GM21825 (cell line): Measurements from ENCODE around the gene GCNA.

Experiments used
- ATAC-seq: cut with Tn5 transposase; IDR thresholded peaks from one replicate; pipeline ENCODE4 v1.9.1; 2021; ENCODE audit warnings: mild to moderate bottlenecking, moderate library complexity; ENCODE audit not compliant: unreplicated experiment

The GCNA gene, protein sequence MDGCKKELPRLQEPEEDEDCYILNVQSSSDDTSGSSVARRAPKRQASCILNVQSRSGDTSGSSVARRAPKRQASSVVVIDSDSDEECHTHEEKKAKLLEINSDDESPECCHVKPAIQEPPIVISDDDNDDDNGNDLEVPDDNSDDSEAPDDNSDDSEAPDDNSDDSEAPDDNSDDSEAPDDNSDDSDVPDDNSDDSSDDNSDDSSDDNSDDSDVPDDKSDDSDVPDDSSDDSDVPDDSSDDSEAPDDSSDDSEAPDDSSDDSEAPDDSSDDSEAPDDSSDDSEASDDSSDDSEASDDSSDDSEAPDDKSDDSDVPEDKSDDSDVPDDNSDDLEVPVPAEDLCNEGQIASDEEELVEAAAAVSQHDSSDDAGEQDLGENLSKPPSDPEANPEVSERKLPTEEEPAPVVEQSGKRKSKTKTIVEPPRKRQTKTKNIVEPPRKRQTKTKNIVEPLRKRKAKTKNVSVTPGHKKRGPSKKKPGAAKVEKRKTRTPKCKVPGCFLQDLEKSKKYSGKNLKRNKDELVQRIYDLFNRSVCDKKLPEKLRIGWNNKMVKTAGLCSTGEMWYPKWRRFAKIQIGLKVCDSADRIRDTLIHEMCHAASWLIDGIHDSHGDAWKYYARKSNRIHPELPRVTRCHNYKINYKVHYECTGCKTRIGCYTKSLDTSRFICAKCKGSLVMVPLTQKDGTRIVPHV

DNA sequence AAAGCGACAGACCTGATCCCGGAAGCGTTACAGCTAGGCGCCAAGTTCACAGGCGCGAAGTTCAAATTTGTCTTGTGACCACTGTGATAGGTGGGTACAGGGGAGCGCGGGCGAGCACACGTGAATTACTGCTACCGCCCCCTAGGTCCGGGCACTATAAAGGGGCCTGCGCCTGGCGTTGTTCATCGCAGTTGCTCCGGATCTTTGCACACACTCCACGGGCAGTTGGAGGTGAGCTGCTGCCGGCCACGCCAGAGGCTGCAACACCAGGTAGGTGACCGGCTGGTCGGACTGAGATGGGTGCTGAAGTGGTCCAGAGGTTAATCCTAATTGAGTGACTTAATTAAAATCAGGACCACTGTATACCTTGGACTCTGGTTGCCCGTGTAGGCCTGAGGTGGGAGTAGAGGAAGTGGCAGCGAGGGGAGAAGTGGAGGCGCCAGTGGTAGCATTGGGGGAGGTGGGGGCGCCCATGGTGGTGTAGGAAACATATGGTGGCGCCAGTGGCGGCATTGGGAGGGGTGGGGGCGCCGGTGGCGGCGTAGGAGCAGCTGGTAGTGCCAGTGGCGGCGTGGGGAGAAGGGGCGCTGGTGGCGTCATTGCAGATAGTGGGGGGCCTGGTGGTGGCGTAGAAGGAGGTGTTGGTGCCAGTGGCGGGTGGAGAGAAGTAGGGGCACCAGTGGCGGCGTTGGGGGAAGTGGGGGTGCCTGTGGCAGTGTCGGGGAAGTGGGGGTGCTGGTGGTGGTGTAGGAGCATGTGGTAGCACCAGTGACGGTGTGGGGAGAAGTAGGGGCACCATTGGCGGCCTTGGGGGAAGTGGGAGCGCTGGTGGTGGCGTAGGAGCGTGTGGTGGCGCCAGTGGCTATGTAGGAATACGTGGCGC lies at the start of gene GCNA:
TSS of gene GCNA (plus strand) at position 185 of the 883 bp plus-strand sequence. CDS start 2,385 bp downstream, outside the sequence.
- ATAC-seq: no peak

DNA sequence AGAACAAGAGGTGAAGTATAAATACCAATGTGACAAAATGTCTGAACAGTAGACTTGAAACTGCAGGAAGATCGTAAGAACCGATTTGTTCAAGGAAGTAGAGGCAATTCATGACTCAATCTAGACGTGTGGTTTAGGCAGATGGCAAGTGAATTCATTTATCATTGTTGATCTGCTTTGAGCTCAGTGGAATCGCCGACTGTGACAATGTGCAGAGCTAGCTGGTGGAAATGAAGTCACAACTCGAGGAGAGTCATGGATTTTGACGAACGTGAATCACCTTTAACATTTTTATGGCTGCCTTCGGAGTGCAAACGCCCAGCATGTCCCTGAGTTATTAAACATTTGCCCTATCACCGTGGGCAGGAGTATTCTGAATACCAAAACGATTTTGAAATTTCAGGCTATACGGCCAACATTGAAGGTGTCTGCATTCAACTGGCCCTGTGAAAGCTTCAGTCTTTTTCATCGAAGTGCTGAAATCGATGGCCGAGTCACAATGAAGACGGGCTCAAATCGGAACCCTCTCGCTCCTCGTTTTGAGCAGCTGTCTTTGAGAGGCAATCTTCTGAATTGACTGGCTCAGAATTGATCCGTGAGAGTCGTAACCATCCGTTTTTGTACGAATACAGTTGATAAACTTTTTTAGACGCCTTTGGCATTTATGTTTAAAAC lies 46.0 kb upstream of the GCNA start:
- ATAC-seq: peak; percentile 15

DNA sequence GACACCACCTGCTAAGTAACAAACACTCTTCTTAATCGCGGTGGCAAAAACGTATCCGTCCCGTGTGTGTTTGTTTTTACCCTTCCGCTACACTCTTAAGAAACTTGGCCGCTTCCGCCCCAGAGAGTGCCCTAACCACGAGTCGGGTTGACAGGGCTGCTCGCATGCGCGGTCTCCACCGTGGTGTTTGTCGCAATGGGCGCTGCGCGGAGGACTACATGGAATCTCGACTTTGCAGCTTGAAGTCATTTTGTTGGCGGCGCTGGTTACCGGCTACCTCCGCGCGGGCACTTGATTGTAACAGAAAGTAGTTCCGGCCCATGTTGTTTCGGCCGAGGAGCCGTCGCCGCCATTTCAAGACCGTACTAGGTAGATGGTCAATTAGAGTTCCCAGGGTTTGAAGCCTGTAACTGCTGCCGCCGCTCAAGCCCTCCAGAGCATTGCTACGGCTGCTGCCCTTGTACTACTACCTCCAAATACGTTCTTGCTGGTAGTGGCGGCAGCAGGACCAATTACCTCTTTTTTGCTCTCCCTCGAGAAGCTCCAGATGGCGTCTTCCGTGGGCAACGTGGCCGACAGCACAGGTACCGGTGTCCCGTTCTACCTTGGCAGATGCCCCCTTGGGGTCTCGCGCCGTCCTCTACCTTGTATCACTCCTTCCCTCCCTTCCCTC lies 45.3 kb upstream of the GCNA start, which contains the start of gene OGT:
TSS of gene OGT (plus strand) at position 352 of the 673 bp plus-strand sequence. CDS start at position 548, 196 bp downstream.
- ATAC-seq: peak; percentile 78

DNA sequence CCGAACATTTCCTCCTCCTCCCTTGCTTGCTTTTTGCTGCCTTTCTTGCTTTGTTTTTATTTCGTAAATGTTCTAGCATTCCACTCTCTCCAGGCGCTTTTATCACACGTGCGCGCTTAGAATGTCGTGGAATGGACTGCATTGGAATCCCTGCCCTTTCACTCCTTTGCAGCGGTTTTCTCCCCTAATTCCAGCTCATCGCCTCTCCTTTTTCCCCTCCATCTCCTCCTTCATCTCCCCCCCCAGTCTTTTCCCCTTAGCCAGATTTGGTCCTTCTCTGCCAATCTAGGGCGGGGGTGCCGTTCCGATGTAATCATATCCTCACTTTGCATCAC lies 44.8 kb upstream of the GCNA start:
- no peak for ATAC-seq

DNA sequence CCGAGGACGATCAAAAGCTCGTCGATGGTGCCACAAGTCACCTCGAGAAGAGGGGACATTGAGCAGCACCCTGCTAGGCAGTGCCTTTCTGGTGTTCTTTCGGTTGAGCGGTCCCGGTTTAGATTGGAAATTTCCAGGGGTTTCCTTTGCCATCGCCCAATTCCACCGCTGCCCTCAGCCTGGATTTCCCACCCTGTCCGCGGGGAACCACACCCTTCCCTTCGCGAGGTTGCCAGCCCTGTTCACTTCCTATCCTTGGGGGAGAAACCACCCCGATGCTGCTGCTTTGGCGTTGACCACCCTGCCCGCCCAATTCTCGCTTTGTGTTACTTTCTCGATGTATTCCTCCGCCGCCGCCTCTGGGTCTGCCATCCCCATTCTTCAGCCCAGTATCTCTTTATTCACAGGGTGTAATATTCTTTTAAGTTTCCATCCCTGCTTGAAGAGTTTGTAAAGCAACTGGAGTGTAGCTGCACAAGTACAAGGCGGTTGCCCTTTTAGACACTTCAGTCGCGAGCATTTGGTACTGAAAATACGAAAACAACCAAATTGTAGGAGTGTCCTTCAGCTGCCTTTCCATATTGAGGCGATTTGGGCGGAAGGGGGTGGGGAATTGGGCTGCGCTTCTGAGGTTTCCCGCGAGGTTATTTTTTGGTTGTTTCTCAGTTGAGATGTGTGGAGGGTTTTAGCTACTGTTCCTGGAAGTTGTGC lies 44.2 kb upstream of the GCNA start:
- no peak for ATAC-seq

DNA sequence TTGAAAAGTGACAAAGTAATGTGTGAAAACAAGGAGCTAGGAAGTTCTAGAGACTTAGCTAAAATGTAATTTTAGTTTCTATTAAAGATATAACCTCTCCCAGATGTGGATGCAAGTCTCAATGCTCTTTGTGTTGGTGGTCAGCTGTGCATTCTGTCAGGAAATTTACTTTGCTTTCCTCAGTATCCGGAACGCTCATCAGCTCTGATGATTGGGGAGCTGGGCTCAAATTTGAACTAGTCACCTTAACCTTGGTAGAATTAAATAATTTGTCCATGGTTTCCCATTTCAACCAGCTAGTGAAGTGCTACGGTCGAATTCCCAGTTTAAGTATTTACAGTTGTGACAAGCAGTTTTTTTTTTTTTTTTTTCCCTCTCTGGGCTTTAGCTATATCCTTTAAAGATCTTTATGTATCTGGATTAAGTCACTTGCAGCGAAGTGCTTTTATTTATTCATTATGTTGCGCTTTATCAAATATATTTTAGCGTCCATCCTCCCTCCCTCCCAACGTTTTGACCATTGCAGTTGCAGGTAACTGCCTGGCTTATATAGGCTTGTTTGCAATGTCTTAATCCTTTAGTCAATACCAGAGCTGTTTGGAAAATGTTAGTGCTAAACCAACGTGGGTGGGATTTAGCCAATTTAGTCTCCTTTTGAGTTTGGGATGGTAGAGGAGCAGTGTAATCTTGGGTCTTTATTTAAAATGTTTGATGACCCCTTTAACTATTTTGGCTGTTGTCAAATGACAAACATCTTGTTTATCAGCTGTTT lies 43.3 kb upstream of the GCNA start:
- ATAC-seq: no peak

DNA sequence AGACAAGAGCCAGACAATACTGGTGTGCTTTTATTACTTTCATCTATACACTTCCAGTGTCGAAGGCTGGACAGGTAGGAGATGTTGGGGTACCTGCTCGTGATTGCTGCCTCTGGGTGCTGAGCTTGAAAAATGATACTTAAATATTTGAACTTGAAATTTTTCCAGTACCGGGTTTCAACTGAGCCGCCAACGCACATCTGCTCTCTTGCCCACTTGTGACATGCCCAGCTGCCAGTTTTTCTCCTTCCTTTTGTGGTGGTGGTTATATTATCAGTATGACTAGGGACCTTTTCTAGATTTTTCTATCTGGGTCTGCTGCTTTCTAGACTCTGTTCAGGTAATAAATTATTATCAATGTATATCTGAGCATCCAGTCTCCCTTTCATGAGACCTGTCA lies 42.0 kb upstream of the GCNA start:
- no peak for ATAC-seq

DNA sequence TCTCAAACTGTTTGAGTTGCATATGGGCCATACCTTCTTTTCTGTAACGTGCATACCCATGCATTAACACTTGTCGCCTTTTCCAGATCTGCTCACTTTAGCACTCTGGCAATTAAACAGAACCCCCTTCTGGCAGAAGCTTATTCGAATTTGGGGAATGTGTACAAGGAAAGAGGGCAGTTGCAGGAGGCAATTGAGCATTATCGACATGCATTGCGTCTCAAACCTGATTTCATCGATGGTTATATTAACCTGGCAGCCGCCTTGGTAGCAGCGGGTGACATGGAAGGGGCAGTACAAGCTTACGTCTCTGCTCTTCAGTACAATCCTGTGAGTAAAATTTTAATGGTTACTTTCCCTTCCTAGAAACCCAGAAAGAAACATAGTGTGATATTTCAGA lies 40.5 kb upstream of the GCNA start:
- ATAC-seq: no peak

DNA sequence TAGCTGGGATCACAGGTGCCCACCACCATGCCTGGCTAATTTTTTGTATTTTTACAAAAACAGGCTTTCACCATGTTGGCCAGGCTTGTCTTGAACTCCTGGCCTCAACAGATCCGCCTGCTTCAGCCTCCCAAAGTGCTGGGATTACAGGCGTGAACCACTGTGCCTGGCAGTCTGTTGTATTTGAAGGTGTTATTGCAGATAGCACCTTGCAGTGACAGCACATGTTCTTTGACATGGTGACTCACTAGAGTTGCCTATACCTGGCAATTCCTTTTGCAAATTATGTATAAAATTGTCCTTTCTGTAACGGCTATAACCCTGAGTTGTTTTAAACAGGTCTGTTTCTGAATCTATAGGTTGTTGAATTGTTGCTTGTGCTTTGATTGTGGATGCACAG lies 37.4 kb upstream of the GCNA start:
- ATAC-seq: peak; percentile 20

DNA sequence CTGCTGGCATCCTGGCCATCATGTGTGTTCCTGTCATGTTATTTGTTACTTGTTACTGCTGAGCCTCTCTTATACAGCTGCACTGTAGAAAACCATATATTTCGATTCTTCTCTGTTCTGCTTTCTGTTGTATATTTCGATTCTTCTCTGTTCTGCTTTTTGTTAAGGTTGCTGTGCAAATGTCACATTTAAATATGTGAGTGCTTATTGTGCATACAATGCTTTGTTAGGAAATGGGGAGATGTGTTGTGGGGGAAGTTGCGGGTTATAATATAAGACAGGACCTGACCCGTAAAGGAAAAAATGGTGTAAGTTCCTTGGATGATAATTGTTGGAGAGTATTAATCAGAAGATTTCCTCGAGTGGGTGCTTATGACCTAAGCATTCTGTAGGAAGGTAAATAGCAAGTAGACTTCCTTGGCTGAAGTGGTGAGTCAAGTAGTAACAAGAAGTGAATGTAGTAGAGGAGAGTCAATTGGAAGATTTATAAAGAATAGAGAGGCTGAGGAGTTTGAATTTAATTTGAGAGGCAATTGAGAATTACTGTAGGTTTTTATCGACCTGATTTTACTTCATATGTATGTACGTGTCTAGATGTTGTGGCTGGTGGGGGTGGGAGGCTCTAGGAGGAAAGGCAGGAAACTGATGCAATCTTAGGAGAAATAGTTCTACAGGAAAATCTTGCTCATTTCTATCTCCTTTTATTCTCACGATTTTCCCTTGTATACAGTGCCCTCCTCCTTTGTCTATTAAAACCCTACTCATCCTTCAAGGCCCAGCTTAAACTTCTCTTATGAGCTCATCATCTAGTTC lies 36.8 kb upstream of the GCNA start:
- ATAC-seq: peak; percentile 64

DNA sequence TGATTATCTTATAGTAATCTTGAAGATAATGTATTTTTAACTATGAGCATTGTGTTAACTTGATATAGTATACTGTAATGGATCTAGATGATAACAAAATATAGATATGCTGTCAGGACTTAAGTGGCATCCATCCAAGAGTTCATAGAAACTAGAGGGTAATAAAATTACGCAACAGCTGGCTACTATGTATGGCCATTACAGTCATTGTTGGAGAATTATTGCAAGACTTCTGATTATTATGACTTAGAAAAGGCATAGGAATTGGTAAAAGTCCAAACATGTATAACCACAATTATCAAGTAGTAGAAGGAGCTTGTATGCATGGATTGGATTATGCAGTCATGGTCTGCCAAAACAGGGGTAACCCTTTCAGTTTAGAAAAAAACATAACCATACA lies 35.8 kb upstream of the GCNA start:
- ATAC-seq: no peak

DNA sequence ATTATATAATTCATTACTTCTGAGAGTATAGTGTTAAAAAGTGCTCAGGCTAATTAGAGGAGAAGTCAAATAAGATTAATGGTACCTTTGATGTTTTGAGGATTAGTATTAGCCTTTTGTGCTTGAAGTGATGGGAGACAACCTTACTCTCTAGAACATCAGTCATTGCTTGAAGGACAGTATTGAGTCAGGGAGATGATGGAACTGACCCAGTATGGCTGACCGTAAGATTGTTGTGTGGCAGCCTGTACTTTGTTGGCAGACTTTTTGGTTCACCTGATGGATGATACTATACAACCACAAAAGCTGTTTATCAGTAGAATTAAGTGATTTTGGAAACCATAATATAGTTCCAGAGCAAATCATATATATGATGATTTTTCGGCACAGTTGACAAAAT lies 35.4 kb upstream of the GCNA start:
- no peak for ATAC-seq

DNA sequence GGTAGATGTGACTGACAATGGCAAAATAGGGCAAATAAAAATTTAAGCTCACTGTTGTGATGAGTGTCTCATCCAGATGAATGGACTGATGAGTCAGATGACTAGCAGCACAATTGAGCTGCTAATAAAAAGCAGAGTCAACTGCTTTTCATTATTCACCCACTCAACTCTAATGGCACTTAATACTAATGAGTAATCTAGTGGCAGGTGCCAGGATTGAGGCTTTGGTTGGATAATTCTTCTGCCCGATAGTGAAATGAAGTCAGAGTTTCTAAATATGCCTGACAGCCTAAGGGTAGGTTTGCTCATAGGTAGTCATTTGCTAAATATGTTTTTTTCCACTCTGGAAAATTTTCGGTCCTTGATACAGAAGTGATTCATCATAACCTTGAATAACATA lies 34.9 kb upstream of the GCNA start:
- ATAC-seq: no peak

DNA sequence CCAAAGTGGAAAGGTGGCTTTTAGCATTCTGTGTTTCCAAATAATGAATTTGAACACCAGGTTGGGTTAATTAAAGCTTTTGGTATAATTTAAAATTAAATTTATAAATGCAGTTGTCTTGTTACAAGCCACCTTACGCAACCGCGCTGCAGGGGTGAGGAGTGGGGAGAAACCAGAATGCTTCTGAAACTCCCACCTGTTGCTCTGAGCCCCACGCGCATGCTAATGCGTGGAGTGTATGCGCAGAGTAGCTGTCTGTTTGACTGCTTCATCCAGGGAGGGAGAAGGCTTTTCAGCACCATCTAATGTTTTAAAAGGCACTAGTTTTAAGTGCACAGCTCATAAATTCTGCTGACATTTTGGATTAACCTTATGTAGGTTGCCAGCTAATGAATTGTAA lies 32.9 kb upstream of the GCNA start:
- no peak for ATAC-seq

DNA sequence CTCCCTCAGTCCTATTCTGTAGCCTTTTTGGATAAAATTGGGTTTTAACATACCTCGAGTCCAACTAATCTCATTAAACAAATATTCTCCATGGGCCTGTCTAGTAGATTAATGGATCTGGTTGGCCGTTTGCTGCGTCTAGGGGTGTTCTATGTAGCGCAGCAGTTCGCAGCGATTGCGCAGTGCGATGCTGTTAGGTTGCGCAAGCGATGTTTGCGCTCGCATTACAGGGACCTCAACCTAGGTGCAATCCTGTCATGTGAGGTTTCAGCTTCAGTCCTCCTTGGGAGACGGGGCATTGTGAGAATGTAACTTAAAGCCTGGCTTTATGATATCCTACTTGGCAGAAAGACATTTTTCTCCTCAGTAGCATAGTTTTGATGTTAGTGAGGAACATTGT lies 31.4 kb upstream of the GCNA start:
- ATAC-seq: no peak

DNA sequence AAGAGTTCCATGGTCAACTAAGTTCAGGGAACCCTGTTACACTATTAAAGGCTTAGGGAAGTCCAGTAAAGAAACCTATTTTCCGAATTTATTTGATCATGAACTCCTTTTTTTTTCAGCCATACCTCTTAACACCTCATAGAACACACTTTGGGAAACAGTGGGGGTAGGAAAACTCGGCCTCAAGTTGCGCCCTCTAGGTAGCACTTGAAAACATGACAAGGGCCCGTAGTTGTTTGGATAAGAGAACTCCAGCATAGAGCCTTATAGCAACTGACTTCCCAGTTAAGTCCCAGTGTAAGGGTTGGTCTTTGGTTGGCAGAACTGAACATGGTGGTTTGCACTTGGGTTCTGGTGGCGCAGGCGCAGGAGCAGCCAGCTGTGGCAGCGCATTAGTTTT lies 30.9 kb upstream of the GCNA start:
- no peak for ATAC-seq

DNA sequence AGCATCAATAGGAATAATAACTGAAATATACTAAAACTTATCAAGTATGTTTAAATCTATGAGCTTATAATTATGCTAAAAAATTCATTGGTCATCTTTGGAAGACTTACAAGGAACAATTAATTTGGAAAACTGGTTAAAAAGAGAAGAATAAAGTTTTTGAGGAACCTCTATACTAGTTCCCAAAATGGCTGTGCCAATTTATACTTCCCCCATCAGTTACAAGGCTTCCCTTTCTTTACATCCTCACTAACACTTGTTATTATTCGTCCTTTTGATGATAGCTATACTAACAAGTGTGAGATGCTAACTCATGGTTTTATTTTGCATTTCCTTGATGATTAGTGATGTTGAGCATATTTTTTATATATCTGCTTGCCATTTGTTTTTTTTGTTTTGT lies 28.3 kb upstream of the GCNA start:
- no peak for ATAC-seq

DNA sequence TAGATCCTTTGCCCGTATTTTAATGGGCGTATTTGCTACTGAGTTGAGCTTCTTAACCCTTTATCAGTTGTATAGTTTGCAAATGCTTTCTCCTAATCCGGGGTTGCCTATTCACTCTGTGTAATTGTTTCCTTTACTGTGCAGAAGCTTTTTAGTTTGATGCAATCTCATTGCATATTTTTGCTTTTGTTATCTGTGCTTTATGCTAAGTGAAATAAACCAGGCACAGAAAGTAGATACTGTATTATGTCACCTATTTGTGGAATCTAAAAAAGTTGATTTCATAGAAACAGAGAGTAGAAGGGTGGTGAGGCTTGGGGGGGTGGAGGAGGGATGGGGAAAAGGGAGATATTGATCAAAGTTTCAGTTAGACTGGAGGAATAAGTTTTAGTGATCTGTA lies 27.7 kb upstream of the GCNA start:
- no peak for ATAC-seq
